ENCODE data around the gene CAPZA1. TPM values are rescaled to one million over a fixed set of nuclear protein-coding genes. Genes with fewer than 3 reads are reported as not detected.

CAPZA1 gene
- total RNA-seq, 2 experiments from 2014 or later = 166 to 179 TPM

DNA sequence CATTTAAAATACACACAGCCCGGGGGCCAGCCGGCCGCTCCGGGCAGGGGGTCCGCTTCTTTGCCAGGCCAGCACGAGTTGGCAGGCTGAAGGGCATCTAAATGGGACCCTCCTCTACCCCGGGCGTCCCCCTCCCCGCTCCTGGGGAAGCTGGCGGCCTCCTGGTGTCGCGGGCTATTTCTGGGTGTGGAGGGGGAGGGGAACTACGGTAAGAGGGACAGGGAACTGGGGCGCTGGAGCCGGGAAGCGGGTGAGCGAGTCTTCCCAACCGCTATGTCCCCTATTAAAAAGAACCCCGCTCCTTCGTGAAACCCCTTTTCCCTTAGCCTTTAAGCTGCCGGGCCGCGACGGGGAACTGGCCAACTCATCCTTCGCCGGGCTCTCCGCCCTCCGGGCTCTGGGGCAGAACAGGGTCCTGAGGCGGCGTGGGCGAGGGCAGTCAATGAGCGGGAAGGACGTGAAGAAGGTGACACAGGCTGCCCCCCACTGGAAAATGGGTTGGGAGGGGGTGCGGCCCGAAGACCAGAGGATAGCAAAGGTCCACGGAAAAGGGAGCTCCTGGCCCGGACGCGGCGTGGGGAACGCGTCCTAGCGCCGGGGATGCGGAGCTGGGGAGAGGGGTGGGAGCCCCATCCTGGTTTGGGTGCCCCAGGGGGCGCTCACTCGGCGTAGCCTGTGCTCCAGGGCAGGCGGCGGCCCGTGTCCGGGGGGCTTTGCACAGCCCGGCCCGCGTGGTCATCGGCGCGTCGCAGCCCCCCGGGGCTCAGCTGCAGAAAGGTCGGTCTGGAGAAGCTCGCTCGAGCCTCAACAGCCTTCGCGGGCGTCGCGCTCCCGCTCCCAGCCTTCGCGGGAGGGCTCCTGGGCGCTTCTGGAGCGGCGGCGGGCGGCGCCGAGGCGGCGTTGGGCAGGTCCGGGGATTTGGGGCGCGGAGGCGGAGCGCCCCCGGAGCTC is 95.0 kb downstream of the CAPZA1 start:
- Histone ChIP-seq H3K4me3 (ENCODE audit: low read length) (peak overlapping the region; percentile 58), H3K9me3 (ENCODE audit: control insufficient read depth in 1 of 2, insufficient read depth in 1 of 2, low read length in 2 of 2) (peaks cover 0 to 5% of the 10 kb centered on the region in 2 experiments), H3K4me1 (ENCODE audit: insufficient read depth, low read length) (peaks cover 37% of the 10 kb centered on the region), H3K27ac (ENCODE audit: low read depth in 1 of 2, low read length in 2 of 2) (no peak overlapping the region), H3K36me3 (ENCODE audit: insufficient read depth, low read length) (no peaks in the 10 kb centered on the region), H3K27me3 (ENCODE audit: control insufficient read depth in 1 of 2, insufficient read depth in 2 of 2, low read length in 2 of 2) (peaks cover 15% of the 10 kb centered on the region in 2 experiments)
- ChIA-PET POLR2A (interaction anchor here (0.7 to 3.6 kb wide), 12 partner anchors 8 to 1098 kb away, joined by 3 to 46 read pairs (median 4); partner anchors contain the start of genes CAPZA1, LRIG2, MAGI3 and MOV10), CTCF (interaction anchor here (0.6 to 4.0 kb wide), 10 partner anchors 10 to 1098 kb away, joined by 3 to 23 read pairs (median 6); partner anchors contain the start of genes LRIG2, MOV10 and RSBN1)
- H3K27me3 Mint-ChIP-seq = peaks cover 26% of the 10 kb centered on the region
- H3K4me1 Mint-ChIP-seq (ENCODE audit: low read depth) = peaks cover 24% of the 10 kb centered on the region
- TF ChIP-seq, protein P1, sequence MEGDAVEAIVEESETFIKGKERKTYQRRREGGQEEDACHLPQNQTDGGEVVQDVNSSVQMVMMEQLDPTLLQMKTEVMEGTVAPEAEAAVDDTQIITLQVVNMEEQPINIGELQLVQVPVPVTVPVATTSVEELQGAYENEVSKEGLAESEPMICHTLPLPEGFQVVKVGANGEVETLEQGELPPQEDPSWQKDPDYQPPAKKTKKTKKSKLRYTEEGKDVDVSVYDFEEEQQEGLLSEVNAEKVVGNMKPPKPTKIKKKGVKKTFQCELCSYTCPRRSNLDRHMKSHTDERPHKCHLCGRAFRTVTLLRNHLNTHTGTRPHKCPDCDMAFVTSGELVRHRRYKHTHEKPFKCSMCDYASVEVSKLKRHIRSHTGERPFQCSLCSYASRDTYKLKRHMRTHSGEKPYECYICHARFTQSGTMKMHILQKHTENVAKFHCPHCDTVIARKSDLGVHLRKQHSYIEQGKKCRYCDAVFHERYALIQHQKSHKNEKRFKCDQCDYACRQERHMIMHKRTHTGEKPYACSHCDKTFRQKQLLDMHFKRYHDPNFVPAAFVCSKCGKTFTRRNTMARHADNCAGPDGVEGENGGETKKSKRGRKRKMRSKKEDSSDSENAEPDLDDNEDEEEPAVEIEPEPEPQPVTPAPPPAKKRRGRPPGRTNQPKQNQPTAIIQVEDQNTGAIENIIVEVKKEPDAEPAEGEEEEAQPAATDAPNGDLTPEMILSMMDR (IDR thresholded peaks at IDR 0.05) = peak; percentile 17
- intact Hi-C loops (cut with DNase I, micrococcal nuclease) = loop anchor here (5.0 to 10.0 kb wide), 6 partner anchors 97 to 1100 kb away; partner anchors contain the start of genes CAPZA1 (in 1 of the 2), RSBN1 (in 1 of the 2), SLC16A1 (in 1 of the 2) and ST7L (in 1 of the 2)
- H3K4me3 Mint-ChIP-seq = peak overlapping the region; percentile 85
- DNase-seq (peak in 2 of 14 experiments; percentile 28 to 48), ATAC-seq (ENCODE audit: poor library complexity) (peak; percentile 3)
- no peak overlapping the region for H3K27ac Mint-ChIP-seq
- no peaks in the 10 kb centered on the region for H3K36me3 Mint-ChIP-seq (ENCODE audit: low read depth)
- H3K9me3 Mint-ChIP-seq = no peaks in the 10 kb centered on the region

DNA sequence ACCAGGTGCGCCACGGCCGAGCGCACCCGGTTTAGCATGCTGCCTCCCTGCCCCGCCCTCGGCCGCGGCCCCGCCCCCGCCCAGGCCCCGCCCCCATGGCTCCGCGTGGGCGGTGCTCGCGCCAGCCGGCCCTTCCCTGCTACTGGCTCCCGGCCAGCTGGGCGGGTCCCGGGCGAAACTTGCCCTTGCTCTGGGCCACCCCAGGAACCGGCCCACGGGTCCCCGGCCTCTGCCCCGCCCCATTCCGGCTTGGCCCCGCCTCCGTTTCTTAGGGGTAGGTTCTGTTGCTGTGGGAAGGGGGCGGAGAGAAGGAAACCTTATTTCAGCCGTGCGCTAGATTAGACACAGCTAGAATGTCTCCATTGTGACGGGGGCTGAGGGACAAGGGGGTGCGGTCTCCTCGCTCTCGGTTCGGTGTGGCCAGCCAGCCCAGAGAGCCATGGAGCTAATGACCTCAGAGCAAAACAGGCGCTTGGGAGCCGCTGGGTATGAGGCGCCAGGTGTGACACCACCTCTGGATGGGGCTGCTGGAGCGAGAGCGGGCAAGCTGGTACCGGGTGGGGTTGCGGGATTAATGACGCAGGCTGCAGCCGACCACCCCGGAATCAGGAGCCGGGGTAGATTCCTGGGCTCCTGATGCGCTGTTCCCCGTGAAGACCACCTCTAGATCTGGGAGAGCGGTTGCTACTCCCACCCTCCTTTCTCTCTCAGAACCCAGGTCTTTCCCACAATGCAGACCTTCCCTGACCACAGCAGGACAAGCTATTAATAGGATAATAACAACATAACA is 95.8 kb downstream of the CAPZA1 start, which contains the start of gene PPM1J:
PPM1J (minus strand) TSS at position 69 of the 790 bp plus-strand sequence; CDS start at position 38, 31 bp downstream.
- H3K4me1 ChIP-seq (ENCODE audit: insufficient read depth, low read length) = peaks cover 37% of the 10 kb centered on the region
- peak within 1 kb of the TSS in 1 of 2 donors; percentile 39 for H3K27ac ChIP-seq (ENCODE audit: low read depth in 1 of 2, low read length in 2 of 2)
- no peaks in the 10 kb centered on the region for H3K36me3 Mint-ChIP-seq (ENCODE audit: low read depth)
- H3K27ac Mint-ChIP-seq = peak within 1 kb of the TSS; percentile 81
- H3K9me3 ChIP-seq (ENCODE audit: control insufficient read depth in 1 of 2, insufficient read depth in 1 of 2, low read length in 2 of 2) = peaks cover 0 to 5% of the 10 kb centered on the region in 2 experiments
- H3K36me3 ChIP-seq (ENCODE audit: insufficient read depth, low read length) = no peaks in the 10 kb centered on the region
- CTCF ChIA-PET = interaction anchor here (0.6 to 4.0 kb wide), 13 partner anchors 11 to 1097 kb away, joined by 3 to 23 read pairs (median 3); partner anchors contain the start of genes LRIG2, MOV10 and RSBN1
- peaks cover 35% of the 10 kb centered on the region for H3K27me3 Mint-ChIP-seq
- H3K4me3 ChIP-seq (ENCODE audit: low read length) = peak within 1 kb of the TSS; percentile 69
- TF ChIP-seq, protein P1 (IDR thresholded peaks at IDR 0.05) = no peak
- intact Hi-C loops (cut with DNase I, micrococcal nuclease) = loop anchor here (1.0 to 10.0 kb wide), 11 partner anchors 89 to 1099 kb away; partner anchors contain the start of genes LRIG2 (in 2 of the 2), CAPZA1 (in 1 of the 2), RSBN1 (in 1 of the 2) and SLC16A1 (in 1 of the 2)
- no peaks in the 10 kb centered on the region for H3K9me3 Mint-ChIP-seq
- peaks cover 24% of the 10 kb centered on the region for H3K4me1 Mint-ChIP-seq (ENCODE audit: low read depth)
- H3K27me3 ChIP-seq (ENCODE audit: control insufficient read depth in 1 of 2, insufficient read depth in 2 of 2, low read length in 2 of 2) = peaks cover 15 to 22% of the 10 kb centered on the region in 2 experiments
- ATAC-seq (ENCODE audit: poor library complexity) (peak; percentile 84), DNase-seq (peak; percentile 91 to 99 (median 96))
- POLR2A ChIA-PET = interaction anchor here (0.7 to 3.6 kb wide), 12 partner anchors 9 to 1097 kb away, joined by 3 to 46 read pairs (median 4); partner anchors contain the start of genes CAPZA1, LRIG2, MAGI3 and MOV10
- peak within 1 kb of the TSS; percentile 89 for H3K4me3 Mint-ChIP-seq
